MM.1S (cell line): ENCODE measurements around the gene MEP1B.

ENCODE experiments used
- EZH2 ChIP-seq: fragments of 300-600 bp; sonication (generic); optimal IDR thresholded peaks from 2 replicates; pipeline ENCODE3; 2017; ENCODE audit warnings: low read depth, mild to moderate bottlenecking, antibody characterized with exemption, low read length, mixed read lengths
- EZH2phosphoT487 ChIP-seq: fragments of 300-600 bp; sonication (generic); IDR thresholded peaks from 2 replicates; pipeline ENCODE4 v1.6.1; 2018; ENCODE audit warnings: antibody characterized with exemption, low read length
- TF ChIP-seq, protein P1 (sequence below): fragments of 300-600 bp; sonication (generic); IDR thresholded peaks from 2 replicates; pipeline ENCODE4 v1.5.1; 2016; ENCODE audit warnings: antibody characterized with exemption, low read length, mixed read lengths

DNA sequence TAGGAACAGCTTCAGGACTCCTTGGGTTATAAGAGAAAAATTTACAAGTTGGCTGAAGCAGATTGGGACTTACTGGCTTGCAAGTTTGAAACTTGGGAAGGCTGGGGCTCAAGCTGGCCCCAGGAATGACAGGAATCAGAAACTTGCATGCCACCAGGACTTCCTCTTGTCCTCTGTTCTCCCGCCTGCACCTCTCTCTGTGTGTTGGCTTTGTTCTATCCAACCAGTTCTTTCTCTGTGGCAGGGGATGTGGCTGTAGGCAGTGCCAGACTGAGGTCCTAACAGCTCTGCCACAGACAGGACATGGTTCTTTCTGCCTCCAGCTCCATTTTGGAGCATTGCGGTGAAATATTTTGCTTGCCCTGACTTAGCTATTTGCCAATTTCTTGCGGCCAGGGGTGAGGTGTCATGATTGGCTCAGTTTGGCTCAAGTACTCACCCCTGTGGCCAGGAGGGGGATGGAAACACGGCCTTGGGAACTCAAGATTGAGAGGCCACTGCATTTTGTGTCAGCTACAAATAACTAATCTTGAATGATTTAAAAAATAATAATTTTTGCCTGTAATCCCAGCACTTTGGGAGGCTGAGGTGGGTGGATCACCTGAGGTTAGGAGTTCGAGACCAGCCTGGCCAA is 48.9 kb downstream of the MEP1B start:
- TF ChIP-seq, protein P1, sequence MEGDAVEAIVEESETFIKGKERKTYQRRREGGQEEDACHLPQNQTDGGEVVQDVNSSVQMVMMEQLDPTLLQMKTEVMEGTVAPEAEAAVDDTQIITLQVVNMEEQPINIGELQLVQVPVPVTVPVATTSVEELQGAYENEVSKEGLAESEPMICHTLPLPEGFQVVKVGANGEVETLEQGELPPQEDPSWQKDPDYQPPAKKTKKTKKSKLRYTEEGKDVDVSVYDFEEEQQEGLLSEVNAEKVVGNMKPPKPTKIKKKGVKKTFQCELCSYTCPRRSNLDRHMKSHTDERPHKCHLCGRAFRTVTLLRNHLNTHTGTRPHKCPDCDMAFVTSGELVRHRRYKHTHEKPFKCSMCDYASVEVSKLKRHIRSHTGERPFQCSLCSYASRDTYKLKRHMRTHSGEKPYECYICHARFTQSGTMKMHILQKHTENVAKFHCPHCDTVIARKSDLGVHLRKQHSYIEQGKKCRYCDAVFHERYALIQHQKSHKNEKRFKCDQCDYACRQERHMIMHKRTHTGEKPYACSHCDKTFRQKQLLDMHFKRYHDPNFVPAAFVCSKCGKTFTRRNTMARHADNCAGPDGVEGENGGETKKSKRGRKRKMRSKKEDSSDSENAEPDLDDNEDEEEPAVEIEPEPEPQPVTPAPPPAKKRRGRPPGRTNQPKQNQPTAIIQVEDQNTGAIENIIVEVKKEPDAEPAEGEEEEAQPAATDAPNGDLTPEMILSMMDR, result no peak
- no peak for TF ChIP-seq EZH2
- TF ChIP-seq EZH2phosphoT487, result no peak
